HepG2 (cell line): ENCODE results near the gene KDM4B.
"Not testable (repeated sequence)": the region's sequence is repeated elsewhere in the genome, so short reads cannot be mapped to it uniquely, and the experiment has no call there.

Experiments used
- ATF2 ChIP-seq: sonication (generic); formaldehyde crosslinking; IDR thresholded peaks from 2 replicates; pipeline ENCODE4 v1.4.0; 2020; ENCODE audit warnings: missing genetic modification reagents
- ELF4 ChIP-seq: sonication (generic); formaldehyde crosslinking; IDR thresholded peaks from 2 replicates; pipeline ENCODE4 v1.5.0; 2020; ENCODE audit warnings: missing genetic modification reagents, mild to moderate bottlenecking, moderate library complexity, borderline replicate concordance
- GATAD2A ChIP-seq: IDR thresholded peaks from 2 replicates; pipeline ENCODE4 v1.6.1; 2016
- TBP ChIP-seq: sonication (generic); formaldehyde crosslinking; IDR thresholded peaks from 2 replicates; pipeline ENCODE4 v1.5.0; 2020; ENCODE audit warnings: missing genetic modification reagents
- ZBTB20 ChIP-seq: sonication (generic); formaldehyde crosslinking; IDR thresholded peaks from 2 replicates; pipeline ENCODE4 v1.8.1; 2023; ENCODE audit warnings: missing genetic modification reagents, low read depth, mild to moderate bottlenecking, borderline replicate concordance
- TF ChIP-seq, protein P1 (sequence below): sonication (generic); formaldehyde crosslinking; IDR thresholded peaks from 2 replicates; pipeline ENCODE4 v1.4.0; 2020; ENCODE audit warnings: missing genetic modification reagents

DNA sequence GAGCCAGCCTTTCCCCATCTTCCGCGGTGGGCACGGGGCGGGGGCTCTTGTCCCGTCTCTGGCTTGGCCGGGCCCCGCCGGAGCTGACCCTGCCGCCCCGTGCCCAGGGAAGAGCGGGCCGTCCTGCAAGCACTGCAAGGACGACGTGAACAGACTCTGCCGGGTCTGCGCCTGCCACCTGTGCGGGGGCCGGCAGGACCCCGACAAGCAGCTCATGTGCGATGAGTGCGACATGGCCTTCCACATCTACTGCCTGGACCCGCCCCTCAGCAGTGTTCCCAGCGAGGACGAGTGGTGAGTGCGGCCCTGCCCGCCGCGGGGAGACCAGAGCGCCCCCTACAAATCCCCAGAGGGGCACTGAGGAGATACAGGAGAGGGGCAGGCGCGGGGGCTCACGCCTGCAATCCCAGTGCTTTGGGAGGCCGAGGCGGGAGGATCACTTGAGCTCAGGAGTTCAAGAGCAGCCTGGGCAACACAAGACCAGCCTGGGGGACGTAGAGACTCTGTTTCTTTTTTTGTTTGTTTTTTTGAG lies 27.2 kb upstream of the KDM4B start:
- not testable (repeated sequence) for TF ChIP-seq TBP, ZBTB20, ATF2, GATAD2A, ELF4 (CRISPR knock-in tag)
- TF ChIP-seq, protein P1, sequence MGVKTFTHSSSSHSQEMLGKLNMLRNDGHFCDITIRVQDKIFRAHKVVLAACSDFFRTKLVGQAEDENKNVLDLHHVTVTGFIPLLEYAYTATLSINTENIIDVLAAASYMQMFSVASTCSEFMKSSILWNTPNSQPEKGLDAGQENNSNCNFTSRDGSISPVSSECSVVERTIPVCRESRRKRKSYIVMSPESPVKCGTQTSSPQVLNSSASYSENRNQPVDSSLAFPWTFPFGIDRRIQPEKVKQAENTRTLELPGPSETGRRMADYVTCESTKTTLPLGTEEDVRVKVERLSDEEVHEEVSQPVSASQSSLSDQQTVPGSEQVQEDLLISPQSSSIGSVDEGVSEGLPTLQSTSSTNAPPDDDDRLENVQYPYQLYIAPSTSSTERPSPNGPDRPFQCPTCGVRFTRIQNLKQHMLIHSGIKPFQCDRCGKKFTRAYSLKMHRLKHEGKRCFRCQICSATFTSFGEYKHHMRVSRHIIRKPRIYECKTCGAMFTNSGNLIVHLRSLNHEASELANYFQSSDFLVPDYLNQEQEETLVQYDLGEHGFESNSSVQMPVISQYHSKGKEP (CRISPR knock-in tag), result not testable (repeated sequence)
